ENCODE results near the gene GLT8D1.
"Not testable (repeated sequence)": the region's sequence is repeated elsewhere in the genome, so short reads cannot be mapped to it uniquely, and the experiment has no call there.

Gene GLT8D1

GRCh38 chr3:52681596-52681995 lies 24.0 kb downstream of the GLT8D1 start:
- no peak overlapping the region for H3K4me3 ChIP-seq (ENCODE audit: low read length)
- no peaks in the 10 kb centered on the region for H3K4me1 ChIP-seq (ENCODE audit: control insufficient read depth, insufficient read depth, low read length)
- no peaks in the 10 kb centered on the region for H3K9me3 ChIP-seq (ENCODE audit: control insufficient read depth, insufficient read depth, low read length)
- no peak for DNase-seq (ENCODE audit: low read depth, low spot score)
- 100% methylated on average over 1 of the region's 3 CpGs for WGBS (ENCODE audit: insufficient coverage, insufficient read length)
- no peaks in the 10 kb centered on the region for H3K27me3 ChIP-seq (ENCODE audit: control insufficient read depth, insufficient read depth, low read length)
- H3K36me3 ChIP-seq (ENCODE audit: control insufficient read depth, insufficient read depth, low read length), result no peaks in the 10 kb centered on the region; the same call in 1 of the 2 replicates
- H3K27ac ChIP-seq (ENCODE audit: low read length), result no peak overlapping the region

- Histone ChIP-seq H3K27me3 (ENCODE audit: control insufficient read depth, insufficient read depth, low read length) (no peaks in the 10 kb centered on the region), H3K36me3 (ENCODE audit: control insufficient read depth, insufficient read depth, low read length) (no peaks in the 10 kb centered on the region; the same call in 1 of the 2 replicates), H3K27ac (ENCODE audit: low read length) (no peak overlapping the region), H3K4me1 (ENCODE audit: control insufficient read depth, insufficient read depth, low read length) (no peaks in the 10 kb centered on the region), H3K4me3 (ENCODE audit: low read length) (no peak overlapping the region), H3K9me3 (ENCODE audit: control insufficient read depth, insufficient read depth, low read length) (no peaks in the 10 kb centered on the region)
- DNase-seq (ENCODE audit: low read depth, low spot score), result no peak
- WGBS (ENCODE audit: insufficient coverage, insufficient read length), result no CpG with 5 or more reads among the region's 1 CpG
Measured at GRCh38 chr3:52679811-52680210, 25.8 kb downstream of the GLT8D1 start.

- WGBS (ENCODE audit: insufficient coverage, insufficient read length), result no CpG with 5 or more reads among the region's 3 CpGs
- H3K9me3 ChIP-seq (ENCODE audit: control insufficient read depth, insufficient read depth, low read length), result no peaks in the 10 kb centered on the region
- H3K36me3 ChIP-seq (ENCODE audit: control insufficient read depth, insufficient read depth, low read length), result no peaks in the 10 kb centered on the region; the same call in 1 of the 2 replicates
- no peak overlapping the region for H3K27ac ChIP-seq (ENCODE audit: low read length)
- DNase-seq (ENCODE audit: low read depth, low spot score), result no peak
- no peaks in the 10 kb centered on the region for H3K27me3 ChIP-seq (ENCODE audit: control insufficient read depth, insufficient read depth, low read length)
- no peaks in the 10 kb centered on the region for H3K4me1 ChIP-seq (ENCODE audit: control insufficient read depth, insufficient read depth, low read length)
- no peak overlapping the region for H3K4me3 ChIP-seq (ENCODE audit: low read length)
Measured at GRCh38 chr3:52679199-52679538, 26.4 kb downstream of the GLT8D1 start.

GRCh38 chr3:52678265-52679198 lies 27.1 kb downstream of the GLT8D1 start:
- Histone ChIP-seq H3K4me1 (ENCODE audit: control insufficient read depth, insufficient read depth, low read length) (no peaks in the 10 kb centered on the region), H3K27ac (ENCODE audit: low read length) (no peak overlapping the region), H3K36me3 (ENCODE audit: control insufficient read depth, insufficient read depth, low read length) (no peaks in the 10 kb centered on the region; the same call in 1 of the 2 replicates), H3K27me3 (ENCODE audit: control insufficient read depth, insufficient read depth, low read length) (no peaks in the 10 kb centered on the region), H3K4me3 (ENCODE audit: low read length) (no peak overlapping the region), H3K9me3 (ENCODE audit: control insufficient read depth, insufficient read depth, low read length) (no peaks in the 10 kb centered on the region)
- no peak for DNase-seq (ENCODE audit: low read depth, low spot score)
- WGBS (ENCODE audit: insufficient coverage, insufficient read length), result no CpG with 5 or more reads among the region's 6 CpGs

- H3K27me3 ChIP-seq (ENCODE audit: control insufficient read depth, insufficient read depth, low read length); H3K36me3 ChIP-seq (ENCODE audit: control insufficient read depth, insufficient read depth, low read length); H3K4me3 ChIP-seq (ENCODE audit: low read length); H3K4me1 ChIP-seq (ENCODE audit: control insufficient read depth, insufficient read depth, low read length); DNase-seq (ENCODE audit: low read depth, low spot score); H3K9me3 ChIP-seq (ENCODE audit: control insufficient read depth, insufficient read depth, low read length); H3K27ac ChIP-seq (ENCODE audit: low read length): not testable (repeated sequence)
- WGBS (ENCODE audit: insufficient coverage, insufficient read length), result no CpG with 5 or more reads among the region's 3 CpGs
Measured at GRCh38 chr3:52676201-52676600, 29.4 kb downstream of the GLT8D1 start.

GRCh38 chr3:52671676-52672075 lies 33.9 kb downstream of the GLT8D1 start:
- no peaks in the 10 kb centered on the region for H3K27me3 ChIP-seq (ENCODE audit: control insufficient read depth, insufficient read depth, low read length)
- WGBS (ENCODE audit: insufficient coverage, insufficient read length), result no CpG with 5 or more reads among the region's 1 CpG
- no peak overlapping the region for H3K27ac ChIP-seq (ENCODE audit: low read length)
- no peak overlapping the region for H3K4me3 ChIP-seq (ENCODE audit: low read length)
- DNase-seq (ENCODE audit: low read depth, low spot score), result no peak
- no peaks in the 10 kb centered on the region for H3K9me3 ChIP-seq (ENCODE audit: control insufficient read depth, insufficient read depth, low read length)
- no peaks in the 10 kb centered on the region for H3K4me1 ChIP-seq (ENCODE audit: control insufficient read depth, insufficient read depth, low read length)
- H3K36me3 ChIP-seq (ENCODE audit: control insufficient read depth, insufficient read depth, low read length), result no peaks in the 10 kb centered on the region

GRCh38 chr3:52670621-52671521 lies 34.7 kb downstream of the GLT8D1 start:
- no peak for DNase-seq (ENCODE audit: low read depth, low spot score)

GRCh38 chr3:52663098-52663497 lies 42.5 kb downstream of the GLT8D1 start:
- no peak overlapping the region for H3K27ac ChIP-seq (ENCODE audit: low read length)
- no peaks in the 10 kb centered on the region for H3K4me1 ChIP-seq (ENCODE audit: control insufficient read depth, insufficient read depth, low read length)
- H3K36me3 ChIP-seq (ENCODE audit: control insufficient read depth, insufficient read depth, low read length), result no peaks in the 10 kb centered on the region; the same call in 1 of the 2 replicates
- DNase-seq (ENCODE audit: low read depth, low spot score), result no peak
- WGBS (ENCODE audit: insufficient coverage, insufficient read length), result no CpG with 5 or more reads among the region's 3 CpGs
- no peaks in the 10 kb centered on the region for H3K27me3 ChIP-seq (ENCODE audit: control insufficient read depth, insufficient read depth, low read length)
- H3K4me3 ChIP-seq (ENCODE audit: low read length), result no peak overlapping the region
- no peaks in the 10 kb centered on the region; the same call in 1 of the 2 replicates for H3K9me3 ChIP-seq (ENCODE audit: control insufficient read depth, insufficient read depth, low read length)

More at GRCh38 chr3:52670621-52671521, 34.7 kb downstream of the GLT8D1 start:
- no peaks in the 10 kb centered on the region for H3K4me1 ChIP-seq (ENCODE audit: control insufficient read depth, insufficient read depth, low read length)
- H3K4me3 ChIP-seq (ENCODE audit: low read length), result no peak overlapping the region
- H3K36me3 ChIP-seq (ENCODE audit: control insufficient read depth, insufficient read depth, low read length), result no peaks in the 10 kb centered on the region
- H3K9me3 ChIP-seq (ENCODE audit: control insufficient read depth, insufficient read depth, low read length), result no peaks in the 10 kb centered on the region
- no peaks in the 10 kb centered on the region for H3K27me3 ChIP-seq (ENCODE audit: control insufficient read depth, insufficient read depth, low read length)
- WGBS (ENCODE audit: insufficient coverage, insufficient read length), result no CpG with 5 or more reads among the region's 9 CpGs
- no peak overlapping the region for H3K27ac ChIP-seq (ENCODE audit: low read length)

GRCh38 chr3:52660046-52660445 lies 45.5 kb downstream of the GLT8D1 start:
- Histone ChIP-seq H3K27me3 (ENCODE audit: control insufficient read depth, insufficient read depth, low read length) (no peaks in the 10 kb centered on the region), H3K27ac (ENCODE audit: low read length) (no peak overlapping the region), H3K4me1 (ENCODE audit: control insufficient read depth, insufficient read depth, low read length) (no peaks in the 10 kb centered on the region), H3K4me3 (ENCODE audit: low read length) (no peak overlapping the region), H3K36me3 (ENCODE audit: control insufficient read depth, insufficient read depth, low read length) (no peaks in the 10 kb centered on the region; the same call in 1 of the 2 replicates), H3K9me3 (ENCODE audit: control insufficient read depth, insufficient read depth, low read length) (no peaks in the 10 kb centered on the region; the same call in 1 of the 2 replicates)
- no peak for DNase-seq (ENCODE audit: low read depth, low spot score)
- no CpG with 5 or more reads among the region's 3 CpGs for WGBS (ENCODE audit: insufficient coverage, insufficient read length)

GRCh38 chr3:52655895-52656294 lies 49.7 kb downstream of the GLT8D1 start:
- H3K9me3 ChIP-seq (ENCODE audit: control insufficient read depth, insufficient read depth, low read length), result no peaks in the 10 kb centered on the region
- no CpG with 5 or more reads among the region's 3 CpGs for WGBS (ENCODE audit: insufficient coverage, insufficient read length)
- no peak for DNase-seq (ENCODE audit: low read depth, low spot score)
- no peaks in the 10 kb centered on the region for H3K4me1 ChIP-seq (ENCODE audit: control insufficient read depth, insufficient read depth, low read length)
- no peaks in the 10 kb centered on the region for H3K27me3 ChIP-seq (ENCODE audit: control insufficient read depth, insufficient read depth, low read length)
- no peak overlapping the region for H3K4me3 ChIP-seq (ENCODE audit: low read length)
- no peaks in the 10 kb centered on the region; the same call in 1 of the 2 replicates for H3K36me3 ChIP-seq (ENCODE audit: control insufficient read depth, insufficient read depth, low read length)
- H3K27ac ChIP-seq (ENCODE audit: low read length), result no peak overlapping the region
